H9 (cell line): ENCODE data around the gene CACNA1I. TPM values are rescaled to one million over a fixed set of nuclear protein-coding genes. Genes with fewer than 3 reads are reported as not detected.

Experiments used
- DNase-seq: peaks from one replicate; pipeline ENCODE4 v3.0.0-alpha.2; 2017
- H2AFZ ChIP-seq: one replicate; pipeline ENCODE4 v1.6.1; 2013; ENCODE audit warnings: mild to moderate bottlenecking, low read length, control low read depth, moderate library complexity
- H2AK5ac ChIP-seq: 2 replicates; pipeline ENCODE4 v1.6.1; 2013; ENCODE audit warnings: low read length, control low read depth, mixed read lengths; ENCODE audit not compliant: insufficient read length
- H2BK120ac ChIP-seq: one replicate; pipeline ENCODE4 v1.6.1; 2013; ENCODE audit warnings: low read depth, mild to moderate bottlenecking, low read length, control low read depth, inconsistent platforms; ENCODE audit not compliant: poor library complexity, severe bottlenecking
- H2BK12ac ChIP-seq: 2 replicates; pipeline ENCODE4 v1.6.1; 2013; ENCODE audit warnings: low read length, control low read depth, mixed read lengths, low read depth; ENCODE audit not compliant: insufficient read length
- H2BK15ac ChIP-seq: 2 replicates; pipeline ENCODE4 v1.6.1; 2013; ENCODE audit warnings: low read depth, low read length, control low read depth
- H2BK20ac ChIP-seq: one replicate; pipeline ENCODE4 v1.6.1; 2013; ENCODE audit warnings: low read depth, mild to moderate bottlenecking, low read length, control low read depth, inconsistent platforms; ENCODE audit not compliant: poor library complexity, severe bottlenecking
- H2BK5ac ChIP-seq: 2 replicates; pipeline ENCODE4 v1.6.1; 2013; ENCODE audit warnings: low read length, control low read depth, mixed read lengths; ENCODE audit not compliant: insufficient read length
- H3K14ac ChIP-seq: 2 replicates; pipeline ENCODE4 v1.6.1; 2013; ENCODE audit warnings: low read length, control low read depth; ENCODE audit not compliant: insufficient read depth
- H3K18ac ChIP-seq: 2 replicates; pipeline ENCODE4 v1.6.1; 2013; ENCODE audit warnings: low read depth, mild to moderate bottlenecking, mixed read lengths, low read length, control low read depth; ENCODE audit not compliant: insufficient read length
- H3K23ac ChIP-seq: 2 replicates; pipeline ENCODE4 v1.6.1; 2013; ENCODE audit warnings: low read length, control low read depth, mixed read lengths, low read depth; ENCODE audit not compliant: insufficient read length
- H3K23me2 ChIP-seq: 2 replicates; pipeline ENCODE4 v1.6.1; 2013; ENCODE audit warnings: low read depth, mild to moderate bottlenecking, mixed read lengths, low read length, control low read depth; ENCODE audit not compliant: insufficient read length, poor library complexity, severe bottlenecking
- H3K27ac ChIP-seq: 2 replicates; pipeline ENCODE4 v1.5.1; 2013; ENCODE audit warnings: low read length, control low read depth, mixed read lengths, low read depth; ENCODE audit not compliant: insufficient read length
- H3K27me3 ChIP-seq: 2 replicates; pipeline ENCODE4 v1.6.1; 2013; ENCODE audit warnings: low read length, control low read depth, inconsistent platforms; ENCODE audit not compliant: insufficient read depth
- H3K4ac ChIP-seq: 2 replicates; pipeline ENCODE4 v1.6.1; 2013; ENCODE audit warnings: low read depth, mild to moderate bottlenecking, control low read depth, inconsistent platforms, low read length, moderate library complexity
- H3K4me1 ChIP-seq: 2 replicates; pipeline ENCODE4 v1.6.1; 2013; ENCODE audit warnings: low read length, control low read depth, inconsistent platforms; ENCODE audit not compliant: insufficient read depth
- H3K4me2 ChIP-seq: 2 replicates; pipeline ENCODE4 v1.6.1; 2013; ENCODE audit warnings: low read length, control low read depth, mixed read lengths; ENCODE audit not compliant: insufficient read length, insufficient read depth
- H3K56ac ChIP-seq: 2 replicates; pipeline ENCODE4 v1.6.1; 2013; ENCODE audit warnings: low read depth, mild to moderate bottlenecking, mixed read lengths, low read length, control low read depth; ENCODE audit not compliant: insufficient read length
- H3K79me1 ChIP-seq: 2 replicates; pipeline ENCODE4 v1.6.1; 2013; ENCODE audit warnings: low read depth, mild to moderate bottlenecking, moderate library complexity, low read length, control low read depth, inconsistent platforms; ENCODE audit not compliant: insufficient read depth, poor library complexity, severe bottlenecking
- H3K79me2 ChIP-seq: 2 replicates; pipeline ENCODE4 v1.6.1; 2013; ENCODE audit warnings: low read length, control low read depth, inconsistent platforms; ENCODE audit not compliant: insufficient read depth
- H3K9ac ChIP-seq: 2 replicates; pipeline ENCODE4 v1.6.1; 2013; ENCODE audit warnings: low read length, control low read depth, mixed read lengths; ENCODE audit not compliant: insufficient read length; ENCODE audit errors: extremely low read depth
- H3K9me3 ChIP-seq: one replicate; pipeline ENCODE4 v1.6.1; 2013; ENCODE audit warnings: low read depth, low read length, inconsistent platforms; ENCODE audit not compliant: control insufficient read depth
- H3T11ph ChIP-seq: one replicate; pipeline ENCODE4 v1.6.1; 2013; ENCODE audit warnings: mild to moderate bottlenecking, low read length, control low read depth, inconsistent platforms
- H4K20me1 ChIP-seq: one replicate; pipeline ENCODE4 v1.6.1; 2013; ENCODE audit not compliant: control insufficient read depth, insufficient read length, insufficient read depth
- H4K5ac ChIP-seq: 2 replicates; pipeline ENCODE4 v1.6.1; 2013; ENCODE audit warnings: low read depth, mild to moderate bottlenecking, mixed read lengths, low read length, control low read depth; ENCODE audit not compliant: insufficient read length
- H4K8ac ChIP-seq: replicated peaks from 2 replicates; pipeline ENCODE4 v1.6.1; 2013; ENCODE audit warnings: low read length, control low read depth, mixed read lengths, low read depth; ENCODE audit not compliant: insufficient read length
- H4K91ac ChIP-seq: 2 replicates; pipeline ENCODE4 v1.6.1; 2013; ENCODE audit warnings: low read depth, mild to moderate bottlenecking, moderate library complexity, mixed read lengths, low read length, control low read depth; ENCODE audit not compliant: insufficient read length
- H3K27ac Mint-ChIP-seq, 3 experiments: 2 replicates in 2 of 3; 3 replicates in 1 of 3; pipeline ENCODE4 v1.8.0; 2020 to 2021; ENCODE audit warnings: mixed read lengths in 3 of 3, mild to moderate bottlenecking in 1 of 3, moderate library complexity in 1 of 3
- H3K27me3 Mint-ChIP-seq: 2 replicates; pipeline ENCODE4 v1.8.0; 2021; ENCODE audit warnings: low read depth, mild to moderate bottlenecking, moderate library complexity, mixed read lengths
- H3K36me3 Mint-ChIP-seq, 3 experiments: 2 replicates in 2 of 3; 3 replicates in 1 of 3; pipeline ENCODE4 v1.8.0; 2020 to 2021; ENCODE audit warnings: low read depth in 3 of 3, mixed read lengths in 3 of 3; ENCODE audit not compliant: insufficient read depth in 1 of 3
- H3K4me1 Mint-ChIP-seq, 2 experiments: 2 replicates each; pipeline ENCODE4 v1.8.0; 2020; ENCODE audit warnings: mixed read lengths in 2 of 2
- H3K4me3 Mint-ChIP-seq, 2 experiments: 2 replicates in 1 of 2; 3 replicates in 1 of 2; pipeline ENCODE4 v1.8.0; 2020 to 2021; ENCODE audit warnings: mild to moderate bottlenecking in 2 of 2, mixed read lengths in 2 of 2, moderate library complexity in 1 of 2
- H3K9me3 Mint-ChIP-seq, 2 experiments: 2 replicates in 1 of 2; 3 replicates in 1 of 2; pipeline ENCODE4 v1.8.0; 2020; ENCODE audit warnings: mild to moderate bottlenecking in 2 of 2, mixed read lengths in 2 of 2, moderate library complexity in 1 of 2
- WGBS: extraction: QIAGEN DNeasy Blood & Tissue Kit; methylation state at CpG from one replicate; pipeline ENCODE4 v1.1.7; 2013; ENCODE audit warnings: missing lambda C conversion rate, low lambda C conversion rate, mixed read lengths; ENCODE audit not compliant: insufficient read length; ENCODE audit errors: extremely low coverage; 5-methylcytosine and 5-hydroxymethylcytosine counted together
- total RNA-seq: library from RNA; stranded (reverse); gene quantifications from 2 replicates; pipeline ENCODE4 v1.2.1, GENCODE V29; 2021
- TF ChIP-seq, protein P1 (sequence below): fragments of 200-600 bp; sonication (generic); conservative IDR thresholded peaks from 3 replicates; pipeline ENCODE4 v1.8.0; 2021; ENCODE audit warnings: antibody characterized with exemption, mild to moderate bottlenecking

Gene CACNA1I
- total RNA-seq, 1 experiment from 2014 or later = 0.50 TPM

- Histone ChIP-seq H4K20me1 (no peaks in the 10 kb centered on the region), H3K9me3 (no peaks in the 10 kb centered on the region), H2BK15ac (no peak overlapping the region), H3K79me1 (no peaks in the 10 kb centered on the region), H3K27me3 (no peaks in the 10 kb centered on the region), H3K23ac (no peak overlapping the region), H3K4me1 (no peaks in the 10 kb centered on the region), H3K4ac (no peak overlapping the region), H4K91ac (no peak overlapping the region), H2BK12ac (no peak overlapping the region), H4K5ac (no peak overlapping the region), H2BK20ac (no peak overlapping the region), H3K27ac (no peak overlapping the region), H3T11ph (no peak overlapping the region), H2AK5ac (no peak overlapping the region), H3K23me2 (no peaks in the 10 kb centered on the region), H3K56ac (no peak overlapping the region), H2BK5ac (no peak overlapping the region), H4K8ac (no peak overlapping the region), H2AFZ (no peak overlapping the region), H3K18ac (no peak overlapping the region), H2BK120ac (no peak overlapping the region), H3K9ac (no peak overlapping the region), H3K79me2 (no peaks in the 10 kb centered on the region), H3K14ac (no peak overlapping the region), H3K4me2 (no peak overlapping the region)
- H3K27me3 Mint-ChIP-seq = peaks cover 59% of the 10 kb centered on the region
- H3K4me3 Mint-ChIP-seq = no peak overlapping the region
- WGBS = no CpG with 5 or more reads among the region's 9 CpGs
- peaks cover 8 to 14% of the 10 kb centered on the region in 2 experiments; a peak in 4 of 5 replicates for H3K9me3 Mint-ChIP-seq
- no peak for DNase-seq
- H3K36me3 Mint-ChIP-seq = peaks cover 0 to 5% (median 0%) of the 10 kb centered on the region in 3 experiments; a peak in 1 of 7 replicates
- TF ChIP-seq, protein P1, sequence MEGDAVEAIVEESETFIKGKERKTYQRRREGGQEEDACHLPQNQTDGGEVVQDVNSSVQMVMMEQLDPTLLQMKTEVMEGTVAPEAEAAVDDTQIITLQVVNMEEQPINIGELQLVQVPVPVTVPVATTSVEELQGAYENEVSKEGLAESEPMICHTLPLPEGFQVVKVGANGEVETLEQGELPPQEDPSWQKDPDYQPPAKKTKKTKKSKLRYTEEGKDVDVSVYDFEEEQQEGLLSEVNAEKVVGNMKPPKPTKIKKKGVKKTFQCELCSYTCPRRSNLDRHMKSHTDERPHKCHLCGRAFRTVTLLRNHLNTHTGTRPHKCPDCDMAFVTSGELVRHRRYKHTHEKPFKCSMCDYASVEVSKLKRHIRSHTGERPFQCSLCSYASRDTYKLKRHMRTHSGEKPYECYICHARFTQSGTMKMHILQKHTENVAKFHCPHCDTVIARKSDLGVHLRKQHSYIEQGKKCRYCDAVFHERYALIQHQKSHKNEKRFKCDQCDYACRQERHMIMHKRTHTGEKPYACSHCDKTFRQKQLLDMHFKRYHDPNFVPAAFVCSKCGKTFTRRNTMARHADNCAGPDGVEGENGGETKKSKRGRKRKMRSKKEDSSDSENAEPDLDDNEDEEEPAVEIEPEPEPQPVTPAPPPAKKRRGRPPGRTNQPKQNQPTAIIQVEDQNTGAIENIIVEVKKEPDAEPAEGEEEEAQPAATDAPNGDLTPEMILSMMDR = no peak
- peaks cover 7 to 20% of the 10 kb centered on the region in 2 experiments for H3K4me1 Mint-ChIP-seq
- H3K27ac Mint-ChIP-seq = no peak overlapping the region
Observed at GRCh38 chr22:39601180-39601535, 30.6 kb downstream of the CACNA1I start.
